GM12878 (cell line): ENCODE data around the gene CFAP410. TPM values are rescaled to one million over a fixed set of nuclear protein-coding genes. Genes with fewer than 3 reads are reported as not detected.
"Not testable (repeated sequence)": the region's sequence is repeated elsewhere in the genome, so short reads cannot be mapped to it uniquely, and the experiment has no call there.

ENCODE experiments used
- ATAC-seq: fragments of 200-7000 bp; cut with Tn5 transposase; 3 replicates; pipeline ENCODE4 v1.9.1; 2020; ENCODE audit warnings: mild to moderate bottlenecking, moderate library complexity
- BruUV-seq: library from RNA; stranded (reverse); fragments of 400-500 nt; replicated peaks from 2 replicates; lab custom pipeline; 2021; lab: Mats Ljungman, UMichigan
- CTCF ChIA-PET: fragments of 300-600 bp; sonication (Branson Sonifier 250); formaldehyde crosslinking; extraction: SDS; loops from one replicate; lab custom pipeline; 2021; ENCODE audit warnings: inconsistent platforms; lab: Yijun Ruan, JAX
- POLR2A ChIA-PET: fragments of 350-600 bp; formaldehyde crosslinking; extraction: SDS; loops from one replicate; lab custom pipeline; 2021; ENCODE audit warnings: inconsistent platforms; lab: Charles Lee
- RAD21 ChIA-PET: fragments of 300-600 bp; sonication (Branson Sonifier 250); formaldehyde crosslinking; loops from one replicate; lab custom pipeline; 2023; ENCODE audit warnings: antibody characterized with exemption; ENCODE audit not compliant: unreplicated experiment; lab: Charles Lee
- SMC1A ChIA-PET: fragments of 300-600 bp; sonication (Branson Sonifier 250); formaldehyde crosslinking; loops from one replicate; lab custom pipeline; 2023; ENCODE audit not compliant: unreplicated experiment, uncharacterized antibody; lab: Charles Lee
- DNase-seq: peaks from one replicate; pipeline ENCODE4 v3.0.0-alpha.2; 2011; ENCODE audit warnings: low read depth, low spot score
- FAIRE-seq: peaks from 3 replicates; lab custom pipeline; 2011; peaks lifted over from hg19 to GRCh38; lab: Jason Lieb, UNC
- H2AFZ ChIP-seq: 2 replicates; pipeline ENCODE4 v1.6.0; 2011; ENCODE audit warnings: low read depth, low read length, control low read depth; ENCODE audit not compliant: control insufficient read depth
- H3K27ac ChIP-seq: 2 replicates; pipeline ENCODE4 v1.5.1; 2011; ENCODE audit warnings: control low read depth; ENCODE audit not compliant: control insufficient read depth, insufficient read depth
- H3K27me3 ChIP-seq, 2 experiments: replicated peaks in 1 of 2; 2 replicates each; pipeline versions ENCODE4 v1.6.0 to v1.6.1; 2011; ENCODE audit warnings: low read length in 1 of 2; ENCODE audit not compliant: control insufficient read depth in 2 of 2, insufficient read depth in 2 of 2
- H3K36me3 ChIP-seq, 2 experiments: 2 replicates each; pipeline ENCODE4 v1.5.1; 2011; ENCODE audit warnings: low read length in 1 of 2; ENCODE audit not compliant: control insufficient read depth in 2 of 2, insufficient read depth in 2 of 2
- H3K4me1 ChIP-seq: 2 replicates; pipeline ENCODE4 v1.6.1; 2011; ENCODE audit warnings: mild to moderate bottlenecking, low read length, moderate library complexity, mixed read lengths; ENCODE audit not compliant: control insufficient read depth, insufficient read depth
- H3K4me2 ChIP-seq: 2 replicates; pipeline ENCODE4 v1.6.0; 2011; ENCODE audit warnings: control low read depth; ENCODE audit not compliant: control insufficient read depth, insufficient read depth
- H3K4me3 ChIP-seq: fragments of 200-600 bp; sonication (generic); 2 replicates; pipeline ENCODE4 v1.5.1; 2016
- H3K79me2 ChIP-seq: 2 replicates; pipeline ENCODE4 v1.6.0; 2011; ENCODE audit warnings: low read length; ENCODE audit not compliant: control insufficient read depth, insufficient read depth
- H3K9ac ChIP-seq: 2 replicates; pipeline ENCODE4 v1.8.0; 2011; ENCODE audit warnings: low read length, control low read depth, mixed read lengths; ENCODE audit not compliant: control insufficient read depth, insufficient read depth
- H3K9me3 ChIP-seq: replicated peaks from 3 replicates; pipeline ENCODE4 v1.5.1; 2011; ENCODE audit warnings: mild to moderate bottlenecking, low read length; ENCODE audit not compliant: control insufficient read depth, insufficient read depth
- H4K20me1 ChIP-seq: 2 replicates; pipeline ENCODE4 v1.6.0; 2011; ENCODE audit not compliant: control insufficient read depth, insufficient read depth
- WGBS: methylation state at CpG from one replicate; pipeline ENCODE4 v1.1.6; 2016; ENCODE audit warnings: low lambda C conversion rate; ENCODE audit not compliant: insufficient replicate concordance, insufficient coverage; ENCODE audit errors: missing lambda C conversion rate; 5-methylcytosine and 5-hydroxymethylcytosine counted together
- in situ Hi-C: fragments of 300-500 bp; cut with MboI; formaldehyde crosslinking; loops from 9 replicates; pipeline ENCODE4 v1.14.3; 2018; ENCODE audit warnings: mixed read lengths
- intact Hi-C: fragments of 100-400 bp; cut with micrococcal nuclease; formaldehyde crosslinking; loops from one replicate; pipeline ENCODE4 v1.14.2; 2022; ENCODE audit not compliant: unreplicated experiment
- polyA plus RNA-seq, 11 experiments: library from polyadenylated mRNA; depleted of rRNA in 4 of 11; unstranded in 6 of 11; stranded (reverse) in 5 of 11; fragments of >200 nt; fragmentation: Nextera tagmentation in 4 of 11; fragmentation: Illumina TruSeq in 1 of 11; extraction: Ambion mirVana in 4 of 11; extraction: Trizol in 1 of 11; gene quantifications; 1 replicate in 1 of 11; 2 replicates in 10 of 11; pipeline versions ENCODE4 v1.2.1 to v1.2.3, GENCODE V29; 2011 to 2016; ENCODE audit warnings: inconsistent platforms in 2 of 11, missing spikeins in 2 of 11, low read depth in 1 of 11
- total RNA-seq, 4 experiments: library from RNA; depleted of rRNA in 3 of 4; stranded (reverse); fragments of >200 nt in 3 of 4; fragmentation: Illumina TruSeq in 1 of 4; extraction: Trizol in 1 of 4; gene quantifications; 2 replicates each; pipeline versions ENCODE4 v1.2.1 to v1.2.3, GENCODE V29; 2013 to 2021
- TF ChIP-seq, protein P1 (sequence below): fragments of 450-650 bp; IDR thresholded peaks from 2 replicates; pipeline ENCODE4 v1.6.1; 2017; ENCODE audit warnings: mild to moderate bottlenecking, moderate library complexity
- TF ChIP-seq, protein P2 (sequence below): fragments of 450-650 bp; IDR thresholded peaks from 2 replicates; pipeline ENCODE4 v1.6.1; 2017; ENCODE audit warnings: mild to moderate bottlenecking, moderate library complexity

The CFAP410 gene
- total and polyA plus RNA-seq, 10 of the 15 experiments (the other 5 are each of a cell fraction or from before 2014, with no cell fraction given) = 0.14 to 24.8 (median 11.3) TPM

DNA sequence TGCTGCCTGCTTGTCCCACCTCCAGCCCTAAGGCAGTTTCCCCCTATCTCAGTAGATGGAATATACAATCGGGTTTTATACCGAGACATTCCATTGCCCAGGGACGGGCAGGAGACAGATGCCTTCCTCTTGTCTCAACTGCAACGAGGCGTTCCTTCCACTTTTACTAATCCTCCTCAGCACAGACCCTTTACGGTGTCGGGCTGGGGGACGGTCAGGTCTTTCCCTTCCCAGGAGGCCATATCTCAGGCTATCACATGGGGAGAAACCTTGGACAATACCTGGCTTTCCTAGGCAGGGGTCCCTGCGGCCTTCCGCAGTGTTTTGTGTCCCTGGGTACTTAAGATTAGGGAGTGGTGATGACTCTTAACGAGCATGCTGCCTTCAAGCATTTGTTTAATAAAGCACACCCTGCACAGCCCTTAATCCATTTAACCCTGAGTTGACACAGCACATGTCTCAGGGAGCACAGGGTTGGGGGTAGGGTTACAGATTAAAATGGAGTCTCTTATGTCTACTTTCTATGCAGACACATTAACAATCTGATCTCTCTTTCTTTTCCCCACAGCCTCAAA is 55.9 kb downstream of the CFAP410 start:
- TF ChIP-seq, protein P1, sequence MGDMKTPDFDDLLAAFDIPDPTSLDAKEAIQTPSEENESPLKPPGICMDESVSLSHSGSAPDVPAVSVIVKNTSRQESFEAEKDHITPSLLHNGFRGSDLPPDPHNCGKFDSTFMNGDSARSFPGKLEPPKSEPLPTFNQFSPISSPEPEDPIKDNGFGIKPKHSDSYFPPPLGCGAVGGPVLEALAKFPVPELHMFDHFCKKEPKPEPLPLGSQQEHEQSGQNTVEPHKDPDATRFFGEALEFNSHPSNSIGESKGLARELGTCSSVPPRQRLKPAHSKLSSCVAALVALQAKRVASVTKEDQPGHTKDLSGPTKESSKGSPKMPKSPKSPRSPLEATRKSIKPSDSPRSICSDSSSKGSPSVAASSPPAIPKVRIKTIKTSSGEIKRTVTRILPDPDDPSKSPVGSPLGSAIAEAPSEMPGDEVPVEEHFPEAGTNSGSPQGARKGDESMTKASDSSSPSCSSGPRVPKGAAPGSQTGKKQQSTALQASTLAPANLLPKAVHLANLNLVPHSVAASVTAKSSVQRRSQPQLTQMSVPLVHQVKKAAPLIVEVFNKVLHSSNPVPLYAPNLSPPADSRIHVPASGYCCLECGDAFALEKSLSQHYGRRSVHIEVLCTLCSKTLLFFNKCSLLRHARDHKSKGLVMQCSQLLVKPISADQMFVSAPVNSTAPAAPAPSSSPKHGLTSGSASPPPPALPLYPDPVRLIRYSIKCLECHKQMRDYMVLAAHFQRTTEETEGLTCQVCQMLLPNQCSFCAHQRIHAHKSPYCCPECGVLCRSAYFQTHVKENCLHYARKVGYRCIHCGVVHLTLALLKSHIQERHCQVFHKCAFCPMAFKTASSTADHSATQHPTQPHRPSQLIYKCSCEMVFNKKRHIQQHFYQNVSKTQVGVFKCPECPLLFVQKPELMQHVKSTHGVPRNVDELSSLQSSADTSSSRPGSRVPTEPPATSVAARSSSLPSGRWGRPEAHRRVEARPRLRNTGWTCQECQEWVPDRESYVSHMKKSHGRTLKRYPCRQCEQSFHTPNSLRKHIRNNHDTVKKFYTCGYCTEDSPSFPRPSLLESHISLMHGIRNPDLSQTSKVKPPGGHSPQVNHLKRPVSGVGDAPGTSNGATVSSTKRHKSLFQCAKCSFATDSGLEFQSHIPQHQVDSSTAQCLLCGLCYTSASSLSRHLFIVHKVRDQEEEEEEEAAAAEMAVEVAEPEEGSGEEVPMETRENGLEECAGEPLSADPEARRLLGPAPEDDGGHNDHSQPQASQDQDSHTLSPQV = 0 out of 2 replicates have a peak, but pooled peaks have one; percentile 25
- TF ChIP-seq, protein P2, sequence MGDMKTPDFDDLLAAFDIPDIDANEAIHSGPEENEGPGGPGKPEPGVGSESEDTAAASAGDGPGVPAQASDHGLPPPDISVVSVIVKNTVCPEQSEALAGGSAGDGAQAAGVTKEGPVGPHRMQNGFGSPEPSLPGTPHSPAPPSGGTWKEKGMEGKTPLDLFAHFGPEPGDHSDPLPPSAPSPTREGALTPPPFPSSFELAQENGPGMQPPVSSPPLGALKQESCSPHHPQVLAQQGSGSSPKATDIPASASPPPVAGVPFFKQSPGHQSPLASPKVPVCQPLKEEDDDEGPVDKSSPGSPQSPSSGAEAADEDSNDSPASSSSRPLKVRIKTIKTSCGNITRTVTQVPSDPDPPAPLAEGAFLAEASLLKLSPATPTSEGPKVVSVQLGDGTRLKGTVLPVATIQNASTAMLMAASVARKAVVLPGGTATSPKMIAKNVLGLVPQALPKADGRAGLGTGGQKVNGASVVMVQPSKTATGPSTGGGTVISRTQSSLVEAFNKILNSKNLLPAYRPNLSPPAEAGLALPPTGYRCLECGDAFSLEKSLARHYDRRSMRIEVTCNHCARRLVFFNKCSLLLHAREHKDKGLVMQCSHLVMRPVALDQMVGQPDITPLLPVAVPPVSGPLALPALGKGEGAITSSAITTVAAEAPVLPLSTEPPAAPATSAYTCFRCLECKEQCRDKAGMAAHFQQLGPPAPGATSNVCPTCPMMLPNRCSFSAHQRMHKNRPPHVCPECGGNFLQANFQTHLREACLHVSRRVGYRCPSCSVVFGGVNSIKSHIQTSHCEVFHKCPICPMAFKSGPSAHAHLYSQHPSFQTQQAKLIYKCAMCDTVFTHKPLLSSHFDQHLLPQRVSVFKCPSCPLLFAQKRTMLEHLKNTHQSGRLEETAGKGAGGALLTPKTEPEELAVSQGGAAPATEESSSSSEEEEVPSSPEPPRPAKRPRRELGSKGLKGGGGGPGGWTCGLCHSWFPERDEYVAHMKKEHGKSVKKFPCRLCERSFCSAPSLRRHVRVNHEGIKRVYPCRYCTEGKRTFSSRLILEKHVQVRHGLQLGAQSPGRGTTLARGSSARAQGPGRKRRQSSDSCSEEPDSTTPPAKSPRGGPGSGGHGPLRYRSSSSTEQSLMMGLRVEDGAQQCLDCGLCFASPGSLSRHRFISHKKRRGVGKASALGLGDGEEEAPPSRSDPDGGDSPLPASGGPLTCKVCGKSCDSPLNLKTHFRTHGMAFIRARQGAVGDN = 0 out of 2 replicates have a peak, but pooled peaks have one; percentile 17
- FAIRE-seq, H2AFZ ChIP-seq, BruUV-seq, H3K79me2 ChIP-seq, H3K9ac ChIP-seq, H3K36me3 ChIP-seq, H3K4me3 ChIP-seq, in situ Hi-C loops, ATAC-seq, DNase-seq, SMC1A ChIA-PET, H3K4me1 ChIP-seq, CTCF ChIA-PET, POLR2A ChIA-PET, H3K9me3 ChIP-seq, H3K27me3 ChIP-seq, H3K27ac ChIP-seq, H4K20me1 ChIP-seq, intact Hi-C loops, H3K4me2 ChIP-seq, RAD21 ChIA-PET: not testable (repeated sequence)
- 38% methylated on average over 10 of the region's 11 CpGs for WGBS
